ENCODE measurements around the gene NR2F2. TPM values are rescaled to one million over a fixed set of nuclear protein-coding genes. Genes with fewer than 3 reads are reported as not detected.

The NR2F2 gene
- polyA plus RNA-seq, 1 donor (not counting 4 experiments of a cell fraction or from before 2014, with no cell fraction given) = 19.5 TPM

DNA sequence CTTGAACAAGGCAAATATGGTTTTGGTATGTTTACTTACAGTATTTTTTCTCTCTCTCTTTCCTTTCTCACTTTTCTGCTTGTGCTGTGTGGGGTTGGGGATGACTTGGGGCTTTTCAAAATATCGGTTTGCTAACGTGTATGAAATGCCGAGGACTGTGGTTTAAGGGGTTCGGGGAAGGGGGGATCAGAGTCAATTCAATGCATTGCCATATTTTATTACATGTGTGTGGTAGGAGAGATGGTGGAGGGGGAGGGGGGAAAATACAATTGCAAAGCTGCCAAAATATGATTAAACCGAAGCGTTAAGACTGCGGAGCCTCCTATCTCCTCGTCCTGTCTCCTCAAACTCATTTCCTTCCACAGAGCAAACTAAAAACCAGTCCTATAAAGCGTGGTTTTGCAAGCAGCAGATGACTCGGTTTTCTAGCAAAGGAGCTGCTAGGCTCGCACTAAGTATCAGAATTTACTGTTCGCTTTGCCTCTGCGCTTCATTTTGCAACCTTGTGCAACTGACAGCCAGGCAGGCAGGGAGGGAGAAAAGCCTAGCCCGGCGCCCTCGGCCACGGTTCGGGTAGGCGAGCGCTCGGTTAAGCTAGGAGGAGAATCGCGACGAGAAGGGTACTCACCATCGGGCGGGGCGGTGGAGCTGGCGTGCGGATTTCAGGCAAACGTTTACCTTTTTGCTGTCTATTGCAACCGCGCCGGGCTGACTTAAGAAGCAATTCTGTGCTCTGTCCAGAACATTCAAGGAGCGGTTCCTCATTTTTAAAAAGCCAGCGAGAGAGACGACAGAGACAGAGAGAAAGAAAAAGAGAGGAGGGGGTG is 4.0 kb upstream of the NR2F2 start:
- H3K27me3 ChIP-seq (ENCODE audit: control insufficient read depth, extremely low read depth, insufficient read depth, low read length) = peaks cover 7% of the 10 kb centered on the region
- peak overlapping the region; percentile 84 to 97 (median 86) for H3K4me3 ChIP-seq (ENCODE audit: control insufficient read depth in 2 of 3, extremely low read depth in 1 of 3, insufficient read depth in 2 of 3, low read depth in 1 of 3, low read length in 3 of 3)
- H3K79me2 ChIP-seq (ENCODE audit: control insufficient read depth, insufficient read depth, low read length) = peaks cover 38% of the 10 kb centered on the region
- peak overlapping the region; percentile 74 for H3K9ac ChIP-seq (ENCODE audit: control insufficient read depth, extremely low read depth, insufficient read depth, low read length)
- dilution Hi-C loops (cut with MboI; ENCODE audit: extremely low pct_ligation_motif_present, low sequenced_read_pairs) = no loop called here
- H3K9me1 ChIP-seq (ENCODE audit: control insufficient read depth, extremely low read depth, insufficient read depth, low read length) = no peaks in the 10 kb centered on the region
- H3K27ac ChIP-seq (ENCODE audit: control insufficient read depth, insufficient read depth, low read length) = peak overlapping the region; percentile 80
- no peaks in the 10 kb centered on the region for H3K9me3 ChIP-seq (ENCODE audit: control insufficient read depth, low read depth, low read length)
- peak overlapping the region; percentile 98 for H3K4me2 ChIP-seq (ENCODE audit: control insufficient read depth, extremely low read depth, insufficient read depth, low read depth, low read length)
- FAIRE-seq (peak; percentile 36), DNase-seq (ENCODE audit: low read depth, low spot score) (no peak)
- peak overlapping the region; percentile 89 for H2AFZ ChIP-seq (ENCODE audit: control insufficient read depth, low read length)
- peaks cover 29% of the 10 kb centered on the region for H3K4me1 ChIP-seq (ENCODE audit: control insufficient read depth, extremely low read depth, insufficient read depth, low read length)
- TF ChIP-seq EZH2 (IDR thresholded peaks at IDR 0.05; ENCODE audit: low read length) = no peak
- TF ChIP-seq, protein P1, sequence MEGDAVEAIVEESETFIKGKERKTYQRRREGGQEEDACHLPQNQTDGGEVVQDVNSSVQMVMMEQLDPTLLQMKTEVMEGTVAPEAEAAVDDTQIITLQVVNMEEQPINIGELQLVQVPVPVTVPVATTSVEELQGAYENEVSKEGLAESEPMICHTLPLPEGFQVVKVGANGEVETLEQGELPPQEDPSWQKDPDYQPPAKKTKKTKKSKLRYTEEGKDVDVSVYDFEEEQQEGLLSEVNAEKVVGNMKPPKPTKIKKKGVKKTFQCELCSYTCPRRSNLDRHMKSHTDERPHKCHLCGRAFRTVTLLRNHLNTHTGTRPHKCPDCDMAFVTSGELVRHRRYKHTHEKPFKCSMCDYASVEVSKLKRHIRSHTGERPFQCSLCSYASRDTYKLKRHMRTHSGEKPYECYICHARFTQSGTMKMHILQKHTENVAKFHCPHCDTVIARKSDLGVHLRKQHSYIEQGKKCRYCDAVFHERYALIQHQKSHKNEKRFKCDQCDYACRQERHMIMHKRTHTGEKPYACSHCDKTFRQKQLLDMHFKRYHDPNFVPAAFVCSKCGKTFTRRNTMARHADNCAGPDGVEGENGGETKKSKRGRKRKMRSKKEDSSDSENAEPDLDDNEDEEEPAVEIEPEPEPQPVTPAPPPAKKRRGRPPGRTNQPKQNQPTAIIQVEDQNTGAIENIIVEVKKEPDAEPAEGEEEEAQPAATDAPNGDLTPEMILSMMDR (optimal IDR thresholded peaks at IDR 0.05 in 1 of 3, IDR thresholded peaks at IDR 0.05 in 1 of 3, conservative IDR thresholded peaks at IDR 0.05 in 1 of 3; ENCODE audit: extremely low read depth in 1 of 3, insufficient read depth in 2 of 3, low read length in 3 of 3) = no peak
- H3K36me3 ChIP-seq (ENCODE audit: control insufficient read depth in 2 of 2, extremely low read depth in 1 of 2, insufficient read depth in 2 of 2, low read length in 2 of 2) = no peaks in the 10 kb centered on the region
- no peaks in the 10 kb centered on the region for H4K20me1 ChIP-seq (ENCODE audit: control insufficient read depth, extremely low read depth, insufficient read depth, low read length)

DNA sequence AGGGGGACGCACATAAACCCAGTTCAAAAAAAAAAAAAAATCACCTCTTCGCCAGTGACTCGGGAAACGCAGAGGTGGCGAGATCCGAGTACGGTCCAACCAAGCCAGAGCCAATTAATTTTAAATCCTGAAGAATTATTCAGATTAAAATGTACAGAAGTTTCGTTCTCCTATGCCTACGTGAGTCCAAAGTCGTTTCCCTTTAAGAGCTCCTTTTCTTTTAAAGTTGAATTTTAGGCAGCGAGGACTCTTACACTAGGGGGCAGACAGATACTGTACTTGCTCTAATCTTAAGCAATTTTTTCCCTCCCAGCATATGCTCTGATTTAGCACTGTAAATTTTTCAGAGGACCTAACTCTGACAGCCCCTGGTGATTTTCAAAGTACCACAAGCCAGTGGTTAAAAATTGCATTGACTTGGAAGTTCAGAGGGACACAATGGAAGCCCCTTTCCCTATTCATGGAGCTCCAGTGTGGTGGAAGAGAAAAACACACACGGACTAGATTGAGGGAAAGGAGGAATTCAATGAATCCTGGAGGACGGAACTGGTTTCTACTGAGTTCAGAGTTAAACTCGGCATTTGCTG is 3.3 kb upstream of the NR2F2 start:
- peak overlapping the region; percentile 74 for H3K9ac ChIP-seq (ENCODE audit: control insufficient read depth, extremely low read depth, insufficient read depth, low read length)
- peak overlapping the region; percentile 89 for H2AFZ ChIP-seq (ENCODE audit: control insufficient read depth, low read length)
- peaks cover 45% of the 10 kb centered on the region for H3K79me2 ChIP-seq (ENCODE audit: control insufficient read depth, insufficient read depth, low read length)
- H3K4me3 ChIP-seq (ENCODE audit: control insufficient read depth in 2 of 3, extremely low read depth in 1 of 3, insufficient read depth in 2 of 3, low read depth in 1 of 3, low read length in 3 of 3) = peak overlapping the region; percentile 84 to 97 (median 86)
- TF ChIP-seq, protein P1 (optimal IDR thresholded peaks at IDR 0.05 in 1 of 3, IDR thresholded peaks at IDR 0.05 in 1 of 3, conservative IDR thresholded peaks at IDR 0.05 in 1 of 3; ENCODE audit: extremely low read depth in 1 of 3, insufficient read depth in 2 of 3, low read length in 3 of 3) = peak in 2 of 3 experiments; percentile 61 to 79
- TF ChIP-seq EZH2 (IDR thresholded peaks at IDR 0.05; ENCODE audit: low read length) = no peak
- H3K36me3 ChIP-seq (ENCODE audit: control insufficient read depth in 2 of 2, extremely low read depth in 1 of 2, insufficient read depth in 2 of 2, low read length in 2 of 2) = no peaks in the 10 kb centered on the region
- H3K27me3 ChIP-seq (ENCODE audit: control insufficient read depth, extremely low read depth, insufficient read depth, low read length) = peaks cover under 1% of the 10 kb centered on the region
- FAIRE-seq (peak; percentile 61), DNase-seq (ENCODE audit: low read depth, low spot score) (no peak)
- H3K4me1 ChIP-seq (ENCODE audit: control insufficient read depth, extremely low read depth, insufficient read depth, low read length) = peaks cover 27% of the 10 kb centered on the region
- no peaks in the 10 kb centered on the region for H3K9me3 ChIP-seq (ENCODE audit: control insufficient read depth, low read depth, low read length)
- peak overlapping the region; percentile 98 for H3K4me2 ChIP-seq (ENCODE audit: control insufficient read depth, extremely low read depth, insufficient read depth, low read depth, low read length)
- peak overlapping the region; percentile 80 for H3K27ac ChIP-seq (ENCODE audit: control insufficient read depth, insufficient read depth, low read length)
- dilution Hi-C loops (cut with MboI; ENCODE audit: extremely low pct_ligation_motif_present, low sequenced_read_pairs) = no loop called here
- no peaks in the 10 kb centered on the region for H3K9me1 ChIP-seq (ENCODE audit: control insufficient read depth, extremely low read depth, insufficient read depth, low read length)
- no peaks in the 10 kb centered on the region for H4K20me1 ChIP-seq (ENCODE audit: control insufficient read depth, extremely low read depth, insufficient read depth, low read length)

Measured in keratinocyte (primary cell).